DOHH2 (cell line): ENCODE results near the gene PHF14.

ENCODE experiments used
- CTCF ChIP-seq: fragments of 200-600 bp; sonication (generic); IDR thresholded peaks from one replicate; pipeline ENCODE4 v1.5.1; 2014; ENCODE audit warnings: antibody characterized with exemption, mild to moderate bottlenecking, low read depth, low read length; ENCODE audit not compliant: poor library complexity, severe bottlenecking
- EZH2phosphoT487 ChIP-seq: fragments of 200-600 bp; sonication (generic); IDR thresholded peaks from 2 replicates; pipeline ENCODE4 v1.6.1; 2017; ENCODE audit warnings: borderline replicate concordance, mild to moderate bottlenecking, antibody characterized with exemption, low read length, moderate library complexity, mixed read lengths

- no peak for TF ChIP-seq CTCF
- no peak for TF ChIP-seq EZH2phosphoT487
These were observed 229.6 kb downstream of the PHF14 start for GRCh38 chr7:11203224-11203623.
